Measurements from ENCODE around the gene SGMS1.

The SGMS1 gene

DNA sequence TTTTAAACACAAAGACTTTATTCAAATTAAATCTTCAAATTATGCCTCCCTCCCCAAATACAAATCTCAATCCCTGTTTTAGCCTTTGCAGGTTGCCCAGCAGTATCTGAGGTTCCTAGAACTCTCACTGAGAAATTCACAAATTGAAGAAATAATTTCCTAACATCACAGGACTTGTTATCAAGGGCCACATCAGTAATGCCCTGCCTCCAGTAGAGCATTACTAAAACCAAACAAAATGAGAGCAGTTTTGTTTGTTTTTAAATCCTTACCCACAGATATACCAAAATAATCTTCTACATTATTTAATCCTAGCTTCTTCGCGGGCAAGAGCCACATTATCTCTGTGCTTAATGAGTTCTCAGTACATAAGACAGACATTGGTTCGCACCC lies 152.2 kb downstream of the SGMS1 start:
- no peak overlapping the region for H3K4me3 ChIP-seq (ENCODE audit: control insufficient read depth, low read depth, low read length)
- no peak for DNase-seq (ENCODE audit: low read depth)
- no peak for TF ChIP-seq CTCF (IDR thresholded peaks at IDR 0.05; ENCODE audit: control insufficient read depth, insufficient read depth, low read depth, low read length, missing control alignments)

DNA sequence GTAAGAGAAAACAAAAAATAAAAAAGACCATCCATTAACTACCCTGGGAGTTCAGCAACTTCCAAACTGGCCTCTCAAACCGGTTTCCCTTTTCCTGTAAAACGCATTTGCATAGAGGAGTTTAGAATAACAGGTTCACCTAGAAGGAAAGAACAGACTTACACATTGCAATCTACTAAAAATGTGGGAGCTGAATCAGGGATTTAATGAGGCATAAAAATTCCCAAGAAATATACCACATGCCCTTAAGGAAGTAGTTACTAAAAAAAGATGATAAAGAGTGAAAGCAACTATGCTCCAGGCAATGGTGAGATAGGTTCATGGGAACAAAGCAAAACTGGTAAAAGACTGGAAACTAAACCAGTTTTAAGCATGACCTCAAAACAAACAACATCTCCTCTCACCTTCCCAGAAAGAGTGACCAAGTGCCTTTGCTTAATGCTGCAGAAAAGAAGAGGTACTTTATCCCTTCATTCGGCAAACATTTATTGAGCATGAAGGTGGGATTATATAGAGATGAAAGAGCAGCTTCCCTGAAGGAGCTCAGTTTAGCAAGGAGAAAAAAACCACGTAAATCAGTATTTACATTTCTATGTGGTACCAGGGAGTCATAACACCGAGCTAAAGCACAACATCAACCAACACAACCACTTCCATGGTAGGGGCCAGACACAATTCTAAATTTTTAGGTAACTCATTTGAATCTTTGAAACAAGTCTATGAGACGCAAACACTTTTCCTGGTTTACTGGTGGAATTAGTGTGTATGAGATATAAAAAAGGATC lies 152.8 kb downstream of the SGMS1 start:
- peak; percentile 46 for DNase-seq (ENCODE audit: low read depth)
- no peak overlapping the region for H3K4me3 ChIP-seq (ENCODE audit: control insufficient read depth, low read depth, low read length)

DNA sequence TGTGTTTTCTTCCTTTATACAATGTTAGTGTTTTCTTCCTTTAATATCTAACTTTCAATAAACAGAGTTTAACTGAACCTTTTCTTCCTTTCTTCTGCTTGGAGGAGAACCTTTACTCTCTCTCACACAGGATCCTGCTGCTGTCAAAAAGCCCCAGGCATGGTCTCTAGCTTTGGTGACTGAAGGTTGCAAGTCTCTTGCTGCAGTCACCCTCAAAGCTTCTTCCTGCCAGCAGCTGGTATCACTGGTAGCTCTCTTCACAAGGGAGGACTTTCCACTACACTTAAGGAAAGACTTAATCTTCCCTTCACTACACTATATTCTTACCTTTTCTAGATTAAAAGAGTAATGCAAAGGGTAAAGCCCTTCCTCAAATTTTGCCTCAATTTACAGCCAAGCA lies 153.4 kb downstream of the SGMS1 start:
- DNase-seq (ENCODE audit: low read depth) = no peak
- no peak for TF ChIP-seq CTCF (IDR thresholded peaks at IDR 0.05; ENCODE audit: control insufficient read depth, insufficient read depth, low read depth, low read length, missing control alignments)
- H3K4me3 ChIP-seq (ENCODE audit: control insufficient read depth, low read depth, low read length) = no peak overlapping the region

More for the DNA sequence above, 152.8 kb downstream of the SGMS1 start:
- no peak for TF ChIP-seq CTCF (IDR thresholded peaks at IDR 0.05; ENCODE audit: control insufficient read depth, insufficient read depth, low read depth, low read length, missing control alignments)

DNA sequence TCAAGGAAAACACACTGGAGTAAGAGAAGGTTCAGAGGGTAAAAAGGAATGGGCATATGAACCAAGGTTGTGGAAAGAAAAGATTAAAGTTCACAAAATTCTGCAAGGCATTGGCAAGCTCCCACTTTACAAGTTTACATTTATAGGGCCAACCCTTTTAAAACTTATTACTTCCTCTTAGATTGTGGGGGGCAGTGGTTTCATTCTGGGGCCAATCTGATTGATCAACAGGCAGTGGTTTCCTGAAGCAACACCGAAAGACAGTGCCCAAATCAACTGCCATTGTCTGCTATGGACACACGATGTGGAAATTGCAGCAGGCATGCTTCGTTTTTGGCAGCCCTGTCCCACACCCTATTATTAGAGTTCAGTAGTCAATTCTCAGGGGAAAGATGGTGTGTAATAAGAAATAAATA lies 154.0 kb downstream of the SGMS1 start:
- H3K4me3 ChIP-seq (ENCODE audit: control insufficient read depth, low read depth, low read length) = no peak overlapping the region
- no peak for DNase-seq (ENCODE audit: low read depth)
- no peak for TF ChIP-seq CTCF (IDR thresholded peaks at IDR 0.05; ENCODE audit: control insufficient read depth, insufficient read depth, low read depth, low read length, missing control alignments)

- peak; percentile 33 for DNase-seq (ENCODE audit: low read depth)
- TF ChIP-seq CTCF (IDR thresholded peaks at IDR 0.05; ENCODE audit: control insufficient read depth, insufficient read depth, low read depth, low read length, missing control alignments) = no peak
- no peak overlapping the region for H3K4me3 ChIP-seq (ENCODE audit: control insufficient read depth, low read depth, low read length)
These were observed 154.5 kb downstream of the SGMS1 start for GRCh38 chr10:50469288-50469687.

GRCh38 chr10:50467209-50467608 lies 156.5 kb downstream of the SGMS1 start:
- no peak overlapping the region for H3K4me3 ChIP-seq (ENCODE audit: control insufficient read depth, low read depth, low read length)
- no peak for DNase-seq (ENCODE audit: low read depth)
- TF ChIP-seq CTCF (IDR thresholded peaks at IDR 0.05; ENCODE audit: control insufficient read depth, insufficient read depth, low read depth, low read length, missing control alignments) = no peak

All from AG09309 (cell line).